22Rv1 (cell line): Measurements from ENCODE around the gene ST6GALNAC2.
A peak's percentile ranks its signal among the peaks of the same experiment; 100 is the strongest.

Experiments used
- H3K27ac ChIP-seq: fragments of 450-650 bp; 2 replicates; pipeline ENCODE4 v1.5.1; 2017
- CTCF ChIP-seq: fragments of 450-650 bp; IDR thresholded peaks from 2 replicates; pipeline ENCODE4 v1.5.1; 2017; ENCODE audit warnings: mild to moderate bottlenecking
- ZFX ChIP-seq: fragments of 450-650 bp; IDR thresholded peaks from 2 replicates; pipeline ENCODE4 v1.6.1; 2017; ENCODE audit warnings: antibody characterized with exemption, borderline replicate concordance

The ST6GALNAC2 gene

GRCh38 chr17:76582660-76583059 is 3.0 kb downstream of the ST6GALNAC2 start:
- TF ChIP-seq CTCF (no peak), ZFX (no peak)
- H3K27ac ChIP-seq, result no peak overlapping the region

GRCh38 chr17:76581515-76581914 is 4.1 kb downstream of the ST6GALNAC2 start:
- no peak overlapping the region for H3K27ac ChIP-seq
- no peak for TF ChIP-seq ZFX
- no peak for TF ChIP-seq CTCF

- peak overlapping the region; percentile 72; the same call in 1 of the 2 replicates for H3K27ac ChIP-seq
- TF ChIP-seq ZFX (no peak), CTCF (no peak)
These were observed 6.4 kb downstream of the ST6GALNAC2 start for GRCh38 chr17:76579281-76579680.

- H3K27ac ChIP-seq, result peak overlapping the region; percentile 72
- TF ChIP-seq ZFX (no peak), CTCF (no peak)
These were observed 7.3 kb downstream of the ST6GALNAC2 start for GRCh38 chr17:76578376-76578775.

GRCh38 chr17:76577876-76578275 is 7.8 kb downstream of the ST6GALNAC2 start:
- peak overlapping the region; percentile 72 for H3K27ac ChIP-seq
- TF ChIP-seq ZFX, result no peak
- no peak for TF ChIP-seq CTCF

GRCh38 chr17:76576189-76576588 is 9.5 kb downstream of the ST6GALNAC2 start:
- no peak overlapping the region for H3K27ac ChIP-seq
- TF ChIP-seq CTCF (no peak), ZFX (no peak)

GRCh38 chr17:76575570-76575969 is 10.1 kb downstream of the ST6GALNAC2 start:
- H3K27ac ChIP-seq, result no peak overlapping the region
- TF ChIP-seq CTCF (no peak), ZFX (no peak)
